Transverse colon (tissue), 4 donors: Measurements from ENCODE around the gene SF3A2. TPM values are rescaled to one million over a fixed set of nuclear protein-coding genes. Genes with fewer than 3 reads are reported as not detected.

Experiments
- DNase-seq: peaks from one replicate; pipeline ENCODE4 v3.0.0-alpha.2; 2019
- H3K27ac ChIP-seq, 4 donors: fragments of 200-600 bp; sonication (generic); 2 replicates each; pipeline ENCODE4 v1.5.1; 2016 to 2018; ENCODE audit warnings: inconsistent platforms in 4 of 4
- H3K27me3 ChIP-seq: fragments of 200-600 bp; sonication (generic); 2 replicates; pipeline ENCODE4 v1.5.1; 2017; ENCODE audit warnings: inconsistent platforms
- H3K36me3 ChIP-seq, 4 donors: fragments of 200-600 bp; sonication (generic); 2 replicates each; pipeline ENCODE4 v1.5.1; 2017 to 2019; ENCODE audit warnings: inconsistent platforms in 4 of 4
- H3K4me1 ChIP-seq, 4 donors: fragments of 200-600 bp; sonication (generic); 2 replicates each; pipeline ENCODE4 v1.5.1; 2017 to 2020; ENCODE audit warnings: inconsistent platforms in 4 of 4
- H3K4me3 ChIP-seq, 4 donors: fragments of 200-600 bp; sonication (generic); 1 replicate in 1 of 4; 2 replicates in 3 of 4; pipeline versions ENCODE4 v1.5.1 to v1.6.1; 2017 to 2019; ENCODE audit warnings: inconsistent platforms in 4 of 4
- H3K9me3 ChIP-seq, 2 donors: fragments of 200-600 bp; sonication (generic); 2 replicates each; pipeline ENCODE4 v1.5.1; 2017 to 2019; ENCODE audit warnings: inconsistent platforms in 2 of 2
- EP300 ChIP-seq: sonication (generic); formaldehyde crosslinking; IDR thresholded peaks from one replicate; pipeline ENCODE4 v1.6.1; 2017; ENCODE audit warnings: antibody characterized with exemption, low read depth
- POLR2A ChIP-seq: fragments of 450-650 bp; IDR thresholded peaks from one replicate; pipeline ENCODE4 v1.6.1; 2016; ENCODE audit warnings: antibody characterized with exemption, mild to moderate bottlenecking, moderate library complexity
- POLR2AphosphoS5 ChIP-seq, 3 donors: sonication (generic); formaldehyde crosslinking; IDR thresholded peaks; one replicate each; pipeline ENCODE4 v1.6.1; 2016; ENCODE audit warnings: antibody characterized with exemption in 3 of 3
- WGBS, 2 donors: methylation state at CpG; one replicate each; pipeline ENCODE4 v1.1.5; 2018; ENCODE audit warnings: low coverage in 1 of 2; 5-methylcytosine and 5-hydroxymethylcytosine counted together
- in situ Hi-C, 4 donors: fragments of 200-750 bp; cut with MboI; loops; one replicate each; pipeline versions ENCODE4 v1.15.0 to v1.15.1; 2017; ENCODE audit warnings: low sequenced_read_pairs in 3 of 4, low pct_ligation_motif_present in 1 of 4, low pct_unique_long_range_greater_than_20kb in 1 of 4
- intact Hi-C: fragments of 100-400 bp; cut with DNase I; formaldehyde crosslinking; loops from one replicate; pipeline ENCODE4 v1.15.1; 2023; ENCODE audit warnings: low total_unique reads
- total RNA-seq, 4 donors: library from RNA; depleted of rRNA; stranded (reverse); fragments of >200 nt; gene quantifications; one replicate each; pipeline ENCODE4 v1.1.0, GENCODE V29; 2016
- TF ChIP-seq, protein P1 (sequence below), 5 experiments: fragments of 200-600 bp in 3 of 5; fragments of 450-650 bp in 2 of 5; sonication (generic) in 3 of 5; IDR thresholded peaks; 1 replicate in 2 of 5; 2 replicates in 3 of 5; pipeline ENCODE4 v1.5.1; 2016 to 2017; ENCODE audit warnings: antibody characterized with exemption in 5 of 5, inconsistent platforms in 3 of 5, mild to moderate bottlenecking in 2 of 5, moderate library complexity in 1 of 5

SF3A2 gene
- total RNA-seq, 4 donors from 2014 or later = 35.8 to 54.6 (median 41.6) TPM

DNA sequence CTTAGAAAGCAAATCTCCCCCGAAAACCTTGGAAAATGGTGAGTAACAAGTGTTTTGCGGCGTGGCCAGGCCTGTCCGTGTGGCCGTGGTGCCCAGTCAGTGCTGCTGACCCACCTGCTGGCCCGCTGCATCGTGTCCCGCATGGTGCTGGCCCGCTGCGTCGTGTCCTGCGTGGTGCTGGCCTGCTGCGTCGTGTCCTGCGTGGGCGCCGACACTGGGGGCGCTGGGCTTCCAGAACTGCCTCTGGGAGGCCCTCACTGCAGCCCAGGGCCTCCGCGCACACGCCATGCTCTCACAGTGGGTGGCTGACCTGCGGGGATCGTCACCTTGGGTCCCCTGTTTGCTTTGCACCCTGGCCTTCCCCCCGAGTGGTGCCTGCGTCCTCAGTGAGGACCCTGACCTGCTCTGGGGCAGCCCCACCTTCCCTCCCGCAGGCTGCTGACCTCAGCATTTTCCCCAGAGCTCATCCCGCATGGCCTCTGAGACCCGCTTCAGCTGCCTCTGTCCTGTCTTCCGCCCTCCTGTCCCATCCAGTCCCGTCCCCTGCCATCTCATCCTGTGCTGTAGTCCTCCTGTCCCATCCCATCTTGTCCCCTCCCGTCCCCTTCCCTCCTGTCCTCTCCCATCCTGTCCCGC is 11.1 kb upstream of the SF3A2 start:
- Histone ChIP-seq H3K36me3 (peaks cover 0 to 20% (median 8%) of the 10 kb centered on the region in 4 donors), H3K4me1 (no peaks in the 10 kb centered on the region), H3K9me3 (no peaks in the 10 kb centered on the region), H3K27me3 (no peaks in the 10 kb centered on the region), H3K27ac (no peak overlapping the region), H3K4me3 (no peak overlapping the region)
- 93 to 100% methylated on average over 1 to 32 of the region's 32 CpGs for WGBS, 2 donors
- TF ChIP-seq POLR2A = no peak
- TF ChIP-seq POLR2AphosphoS5 (IDR thresholded peaks at IDR 0.05) = no peak
- TF ChIP-seq, protein P1, sequence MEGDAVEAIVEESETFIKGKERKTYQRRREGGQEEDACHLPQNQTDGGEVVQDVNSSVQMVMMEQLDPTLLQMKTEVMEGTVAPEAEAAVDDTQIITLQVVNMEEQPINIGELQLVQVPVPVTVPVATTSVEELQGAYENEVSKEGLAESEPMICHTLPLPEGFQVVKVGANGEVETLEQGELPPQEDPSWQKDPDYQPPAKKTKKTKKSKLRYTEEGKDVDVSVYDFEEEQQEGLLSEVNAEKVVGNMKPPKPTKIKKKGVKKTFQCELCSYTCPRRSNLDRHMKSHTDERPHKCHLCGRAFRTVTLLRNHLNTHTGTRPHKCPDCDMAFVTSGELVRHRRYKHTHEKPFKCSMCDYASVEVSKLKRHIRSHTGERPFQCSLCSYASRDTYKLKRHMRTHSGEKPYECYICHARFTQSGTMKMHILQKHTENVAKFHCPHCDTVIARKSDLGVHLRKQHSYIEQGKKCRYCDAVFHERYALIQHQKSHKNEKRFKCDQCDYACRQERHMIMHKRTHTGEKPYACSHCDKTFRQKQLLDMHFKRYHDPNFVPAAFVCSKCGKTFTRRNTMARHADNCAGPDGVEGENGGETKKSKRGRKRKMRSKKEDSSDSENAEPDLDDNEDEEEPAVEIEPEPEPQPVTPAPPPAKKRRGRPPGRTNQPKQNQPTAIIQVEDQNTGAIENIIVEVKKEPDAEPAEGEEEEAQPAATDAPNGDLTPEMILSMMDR (IDR thresholded peaks at IDR 0.05) = no peak
- TF ChIP-seq EP300 = no peak
- intact Hi-C loops (no loop called here), in situ Hi-C loops (no loop called here)
- DNase-seq = no peak

DNA sequence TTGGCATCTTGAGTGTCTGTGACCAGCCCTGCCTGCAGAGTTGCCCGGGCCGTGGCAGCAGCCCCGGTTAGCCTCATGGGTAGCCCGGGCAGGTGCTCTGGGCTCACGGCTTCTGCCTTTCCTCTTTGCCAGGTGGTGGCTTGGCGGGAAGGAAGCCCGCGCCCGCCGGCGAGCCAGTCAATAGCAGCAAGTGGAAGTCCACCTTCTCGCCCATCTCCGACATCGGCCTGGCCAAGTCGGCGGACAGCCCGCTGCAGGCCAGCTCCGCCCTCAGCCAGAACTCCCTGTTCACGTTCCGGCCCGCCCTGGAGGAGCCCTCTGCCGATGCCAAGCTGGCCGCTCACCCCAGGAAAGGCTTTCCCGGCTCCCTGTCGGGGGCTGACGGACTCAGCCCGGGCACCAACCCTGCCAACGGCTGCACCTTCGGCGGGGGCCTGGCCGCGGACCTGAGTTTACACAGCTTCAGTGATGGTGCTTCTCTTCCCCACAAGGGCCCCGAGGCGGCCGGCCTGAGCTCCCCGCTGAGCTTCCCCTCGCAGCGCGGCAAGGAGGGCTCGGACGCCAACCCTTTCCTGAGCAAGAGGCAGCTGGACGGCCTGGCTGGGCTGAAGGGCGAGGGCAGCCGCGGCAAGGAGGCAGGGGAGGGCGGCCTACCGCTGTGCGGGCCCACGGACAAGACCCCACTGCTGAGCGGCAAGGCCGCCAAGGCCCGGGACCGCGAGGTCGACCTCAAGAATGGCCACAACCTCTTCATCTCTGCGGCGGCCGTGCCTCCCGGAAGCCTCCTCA is 10.4 kb upstream of the SF3A2 start:
- H3K4me1 ChIP-seq = no peaks in the 10 kb centered on the region
- WGBS, 2 donors = 94% methylated on average over 51 of the region's 59 CpGs; no CpG with 5 or more reads in 1 of the 2 donors
- H3K36me3 ChIP-seq = peaks cover 0 to 20% (median 8%) of the 10 kb centered on the region in 4 donors
- intact Hi-C loops (no loop called here), in situ Hi-C loops (no loop called here)
- no peak overlapping the region for H3K27ac ChIP-seq
- no peaks in the 10 kb centered on the region for H3K9me3 ChIP-seq
- no peak for DNase-seq
- TF ChIP-seq, protein P1 (IDR thresholded peaks at IDR 0.05) = no peak
- TF ChIP-seq POLR2AphosphoS5 (IDR thresholded peaks at IDR 0.05) (no peak), EP300 (no peak), POLR2A (no peak)
- H3K27me3 ChIP-seq = no peaks in the 10 kb centered on the region
- H3K4me3 ChIP-seq = no peak overlapping the region

GRCh38 chr19:2226840-2227360 is 9.7 kb upstream of the SF3A2 start:
- peaks cover 0 to 20% (median 8%) of the 10 kb centered on the region in 4 donors for H3K36me3 ChIP-seq
- intact Hi-C loops = no loop called here
- WGBS, 2 donors = 97 to 100% methylated on average over 2 to 53 of the region's 53 CpGs
- no peaks in the 10 kb centered on the region for H3K9me3 ChIP-seq
- no peaks in the 10 kb centered on the region for H3K4me1 ChIP-seq
- TF ChIP-seq EP300 (no peak), POLR2A (no peak), POLR2AphosphoS5 (IDR thresholded peaks at IDR 0.05) (no peak)
- TF ChIP-seq, protein P1 (IDR thresholded peaks at IDR 0.05) = no peak
- no peak overlapping the region for H3K4me3 ChIP-seq
- in situ Hi-C loops = no loop called here
- no peaks in the 10 kb centered on the region for H3K27me3 ChIP-seq
- no peak for DNase-seq
- H3K27ac ChIP-seq = no peak overlapping the region

DNA sequence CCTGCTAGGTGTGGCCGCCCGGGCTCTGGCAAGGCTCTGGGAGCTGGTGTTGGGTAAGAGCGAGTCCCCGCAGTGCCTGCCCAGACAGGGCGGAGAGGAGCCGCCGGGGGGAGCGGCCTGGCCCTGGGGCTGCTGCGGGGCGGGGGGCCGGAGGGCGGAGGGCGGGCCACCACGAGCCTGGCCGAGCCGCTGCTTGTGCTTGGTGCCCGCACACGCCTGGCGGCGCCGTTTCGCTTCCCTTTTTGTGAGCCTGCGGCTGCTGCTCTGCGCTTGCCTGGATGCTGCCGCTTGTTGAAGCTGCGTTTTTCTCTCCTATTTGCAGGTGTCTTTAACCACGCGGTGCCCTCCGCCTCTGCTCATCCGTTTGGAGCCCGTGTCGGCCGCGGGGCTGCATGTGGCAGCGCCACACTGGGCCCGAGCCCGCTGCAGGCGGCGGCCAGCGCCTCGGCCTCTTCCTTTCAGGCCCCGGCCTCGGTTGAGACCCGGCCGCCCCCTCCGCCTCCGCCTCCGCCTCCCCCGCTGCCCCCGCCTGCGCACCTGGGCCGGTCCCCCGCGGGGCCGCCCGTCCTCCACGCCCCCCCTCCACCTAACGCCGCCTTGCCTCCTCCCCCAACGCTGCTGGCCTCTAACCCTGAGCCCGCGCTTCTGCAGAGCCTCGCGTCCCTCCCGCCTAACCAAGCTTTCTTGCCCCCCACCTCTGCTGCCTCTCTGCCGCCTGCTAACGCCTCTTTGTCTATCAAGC is 9.0 kb upstream of the SF3A2 start:
- no peaks in the 10 kb centered on the region for H3K4me1 ChIP-seq
- WGBS, 2 donors = 88% methylated on average over 67 of the region's 67 CpGs; no CpG with 5 or more reads in 1 of the 2 donors
- peak; percentile 71 for DNase-seq
- TF ChIP-seq POLR2AphosphoS5 (IDR thresholded peaks at IDR 0.05) (no peak), POLR2A (no peak), EP300 (no peak)
- TF ChIP-seq, protein P1 (IDR thresholded peaks at IDR 0.05) = no peak
- intact Hi-C loops = no loop called here
- peaks cover 0 to 20% (median 8%) of the 10 kb centered on the region in 4 donors for H3K36me3 ChIP-seq
- in situ Hi-C loops = no loop called here
- H3K4me3 ChIP-seq = no peak overlapping the region
- no peaks in the 10 kb centered on the region for H3K9me3 ChIP-seq
- H3K27me3 ChIP-seq = no peaks in the 10 kb centered on the region
- H3K27ac ChIP-seq = peak overlapping the region in 2 of 4 donors; percentile 29 to 30
